GM18499 (cell line): ENCODE results near the gene MINDY4.

Experiments
- ATAC-seq: cut with Tn5 transposase; IDR thresholded peaks from one replicate; pipeline ENCODE4 v1.9.1; 2021; ENCODE audit warnings: moderate number of reproducible peaks; ENCODE audit not compliant: insufficient read depth, unreplicated experiment

MINDY4 gene

GRCh38 chr7:30771174-30771879 lies at the start of gene MINDY4:
Gene MINDY4, plus strand, starts transcription at chr7:30771417. Its CDS starts 77 bp downstream, at chr7:30771494.
- no peak for ATAC-seq

- ATAC-seq: no peak
Measured at GRCh38 chr7:30722187-30722586, 49.0 kb upstream of the MINDY4 start.

DNA sequence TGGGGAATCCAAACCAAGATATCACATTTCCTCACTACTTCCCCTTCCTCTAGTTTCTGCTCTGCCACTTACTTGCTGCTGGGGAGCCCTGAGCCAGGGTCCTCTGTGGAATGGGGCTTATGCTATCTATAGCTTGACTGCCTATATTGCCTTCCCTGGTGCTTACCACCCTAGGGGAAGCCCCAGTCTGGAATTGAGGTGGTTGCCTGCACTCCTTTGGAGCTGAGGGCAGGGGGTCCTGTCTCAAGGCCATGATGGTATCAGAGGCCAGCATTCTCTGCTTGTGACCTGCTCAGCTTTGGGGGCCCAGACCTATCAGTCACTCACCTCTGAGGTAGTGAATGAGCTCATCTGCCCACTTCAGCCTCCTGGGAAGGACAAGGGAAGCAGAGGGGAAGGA lies 48.5 kb upstream of the MINDY4 start:
- ATAC-seq: no peak

DNA sequence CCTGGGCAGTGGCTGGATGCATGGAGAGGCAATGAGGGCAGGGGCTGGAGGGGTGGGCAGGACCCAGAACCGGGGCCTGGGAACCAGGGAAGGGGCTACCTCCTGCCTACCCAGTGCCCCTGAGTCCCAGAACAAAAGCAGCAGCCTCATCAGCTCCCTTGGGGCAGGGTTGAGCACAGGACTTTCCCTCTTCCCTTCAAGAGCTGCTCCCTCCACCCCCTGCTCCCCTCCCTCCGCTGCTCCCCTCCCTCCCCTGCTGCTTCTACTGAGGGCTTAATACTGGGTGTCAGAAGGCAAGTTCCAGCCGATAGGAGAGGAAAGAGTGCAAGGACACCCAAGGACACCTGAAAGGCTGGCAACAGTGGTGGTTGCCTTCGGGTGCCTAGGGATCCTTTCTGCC lies 47.4 kb upstream of the MINDY4 start:
- no peak for ATAC-seq

GRCh38 chr7:30726296-30727006 lies 44.8 kb upstream of the MINDY4 start:
- ATAC-seq: no peak

GRCh38 chr7:30727061-30727945 lies 43.9 kb upstream of the MINDY4 start:
- ATAC-seq: no peak

GRCh38 chr7:30728591-30729100 lies 42.6 kb upstream of the MINDY4 start:
- ATAC-seq: no peak

- no peak for ATAC-seq
Measured at GRCh38 chr7:30729642-30730041, 41.6 kb upstream of the MINDY4 start.

- no peak for ATAC-seq
Measured at GRCh38 chr7:30730097-30730496, 41.1 kb upstream of the MINDY4 start.

GRCh38 chr7:30730996-30731395 lies 40.2 kb upstream of the MINDY4 start:
- no peak for ATAC-seq

DNA sequence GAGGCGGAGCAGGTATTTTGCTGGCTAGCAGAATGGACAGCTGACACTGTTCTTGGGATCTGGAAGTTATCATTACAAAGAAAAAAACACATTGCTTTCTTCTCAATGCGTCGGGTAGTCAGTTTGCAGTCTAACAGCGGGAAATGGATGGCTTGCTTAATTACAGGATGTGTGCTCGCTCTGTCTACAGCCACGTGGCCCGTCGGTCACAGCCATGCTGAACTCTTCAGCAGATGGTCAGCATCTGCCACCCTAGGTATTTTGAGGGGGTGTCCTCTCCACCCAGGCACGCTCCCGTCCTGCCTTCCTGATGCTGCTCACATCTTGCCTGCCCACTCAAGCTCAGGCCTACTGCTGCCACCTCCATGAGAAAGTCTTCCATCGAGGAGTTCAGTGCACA lies 39.6 kb upstream of the MINDY4 start:
- ATAC-seq: no peak

GRCh38 chr7:30732606-30733005 lies 38.6 kb upstream of the MINDY4 start:
- ATAC-seq: no peak

GRCh38 chr7:30733216-30733615 lies 38.0 kb upstream of the MINDY4 start:
- ATAC-seq: no peak

DNA sequence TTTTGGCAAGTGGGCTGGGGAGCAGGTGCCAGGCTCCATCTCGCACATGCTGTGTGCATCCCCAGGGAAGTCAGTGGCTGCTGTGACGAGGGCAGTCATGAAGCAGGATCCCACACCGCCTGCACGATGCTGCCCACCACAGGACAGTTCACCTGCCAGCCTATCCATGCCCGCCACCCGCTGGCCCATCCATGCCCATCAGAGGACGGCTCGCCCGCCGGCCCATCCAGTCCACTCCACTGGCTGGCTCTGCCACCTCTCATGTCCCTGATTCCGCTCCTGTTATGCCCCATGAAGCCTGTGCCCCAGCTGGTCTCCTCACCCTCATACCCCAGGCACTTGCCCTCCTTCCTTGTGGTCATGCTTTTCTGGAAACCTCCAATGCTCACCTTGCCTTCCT lies 37.5 kb upstream of the MINDY4 start:
- ATAC-seq: no peak

DNA sequence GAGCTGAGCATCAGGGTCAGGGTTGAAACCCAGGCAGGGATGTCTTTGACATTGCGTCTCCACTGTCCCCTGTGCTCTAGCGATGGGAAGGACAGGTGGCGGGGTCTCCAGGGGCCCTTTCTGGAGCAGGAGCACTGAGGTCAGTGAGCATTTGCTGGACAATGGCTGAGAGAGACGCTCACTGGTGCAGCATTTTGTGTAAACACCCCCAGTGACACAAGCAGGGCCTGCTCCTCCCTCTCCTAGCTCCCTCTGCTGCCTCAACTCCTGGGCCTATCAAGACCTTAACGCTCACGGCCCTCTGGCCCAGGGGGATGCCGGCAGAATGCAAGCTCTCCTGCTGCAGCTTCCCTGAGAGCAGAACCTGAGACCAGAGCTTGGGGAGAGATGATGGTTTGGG lies 36.7 kb upstream of the MINDY4 start:
- no peak for ATAC-seq

DNA sequence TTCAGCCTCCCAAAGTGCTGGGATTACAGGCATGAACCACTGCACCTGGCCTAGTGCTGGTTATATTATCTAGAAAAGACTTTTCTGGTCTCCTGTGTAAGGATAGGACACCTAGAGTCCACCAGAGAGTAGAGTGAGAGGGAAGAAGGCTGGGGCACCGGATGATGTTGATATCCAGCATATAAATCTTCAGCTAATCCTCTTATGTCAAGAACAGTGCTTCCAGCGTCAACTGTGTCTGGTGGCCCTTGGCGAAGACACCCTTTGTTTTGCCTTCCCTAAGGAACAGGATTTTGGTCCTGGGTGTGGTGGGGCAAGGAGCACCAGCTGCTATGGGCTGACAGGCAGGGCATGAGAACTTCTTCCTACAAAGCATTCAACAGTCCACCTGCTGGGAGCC lies 35.6 kb upstream of the MINDY4 start:
- no peak for ATAC-seq

GRCh38 chr7:30736291-30736690 lies 34.9 kb upstream of the MINDY4 start:
- no peak for ATAC-seq

DNA sequence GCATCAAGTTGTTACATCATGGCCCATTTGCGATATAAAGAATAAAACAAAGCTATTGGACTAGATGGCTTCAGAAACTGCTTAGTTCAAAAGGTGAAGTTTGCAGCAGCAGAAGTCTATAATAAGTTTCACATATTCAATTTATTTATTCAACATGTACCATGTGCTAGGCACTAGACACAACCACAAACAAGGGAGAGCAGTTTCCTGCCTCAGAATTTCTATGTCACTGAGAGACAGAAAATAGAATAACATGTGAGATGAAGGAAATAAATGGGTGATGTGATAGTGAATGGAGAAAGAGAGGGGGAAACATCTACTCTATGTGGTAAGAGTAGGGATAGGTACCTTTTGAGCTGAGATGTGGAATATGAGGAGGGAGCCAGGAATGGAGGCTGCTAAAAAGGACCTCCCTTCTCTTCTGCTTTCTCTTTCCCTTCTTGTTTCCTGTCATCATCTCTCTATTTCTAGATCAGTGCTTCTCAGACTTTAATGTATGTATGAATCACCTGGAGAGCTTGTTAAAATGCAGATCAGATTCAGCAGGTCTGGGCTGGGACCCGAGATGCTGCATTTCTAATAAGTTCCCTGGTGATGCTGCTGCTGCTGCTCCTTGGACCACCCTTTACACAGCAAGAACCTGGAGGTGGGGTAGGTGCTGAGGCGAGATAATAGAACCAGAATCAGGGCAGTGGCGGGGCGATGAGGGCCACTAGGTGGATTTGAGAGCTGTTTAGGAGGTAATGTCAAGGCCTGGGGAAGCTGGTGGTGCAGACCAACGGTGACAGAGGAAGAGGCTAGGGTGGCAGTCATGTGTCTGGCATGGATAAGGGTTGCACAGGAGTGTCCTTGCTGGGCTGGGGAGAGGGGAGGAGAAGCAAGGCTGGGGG lies 32.9 kb upstream of the MINDY4 start:
- ATAC-seq: no peak

DNA sequence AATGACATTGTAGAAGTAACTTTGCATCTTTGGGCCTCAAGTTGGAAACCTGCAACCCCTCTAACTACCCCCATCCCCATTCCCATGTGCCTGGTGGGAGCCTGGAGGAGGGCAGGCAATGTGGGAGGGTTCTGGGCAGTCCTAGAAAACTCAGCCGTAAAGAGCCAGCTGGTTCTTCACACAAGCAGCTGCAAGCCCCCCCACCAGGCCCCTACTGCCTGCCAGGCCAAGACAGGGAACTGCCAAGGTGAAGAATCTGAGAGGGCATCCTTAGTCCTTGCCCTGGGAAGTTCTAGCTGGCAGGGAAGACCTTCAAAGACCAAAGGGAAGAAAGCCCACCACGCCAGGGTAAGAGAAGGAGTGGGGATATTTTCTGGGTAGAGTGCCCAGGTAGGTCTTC lies 31.5 kb upstream of the MINDY4 start:
- ATAC-seq: no peak
